ENCODE data around the gene TMEM119. TPM values are rescaled to one million over a fixed set of nuclear protein-coding genes. Genes with fewer than 3 reads are reported as not detected.

TMEM119 gene
- total and polyA plus RNA-seq, 10 of the 15 experiments (the other 5 are each of a cell fraction or from before 2014, with no cell fraction given): 0.11 to 0.44 (median 0.19) TPM; not detected in 5

- TF ChIP-seq ETV6 (conservative IDR thresholded peaks at IDR 0.05 in 1 of 2, IDR thresholded peaks at IDR 0.05 in 1 of 2; ENCODE audit: borderline replicate concordance in 1 of 2, low read depth in 1 of 2) (peak in 1 of 2 experiments; percentile 66; a peak in 1 of 4 replicates), MTA3 (IDR thresholded peaks at IDR 0.05; ENCODE audit: borderline replicate concordance, low read length) (0 out of 2 replicates have a peak, but pooled peaks have one; percentile 47), POLR2AphosphoS5 (IDR thresholded peaks at IDR 0.05; ENCODE audit: low read length) (no peak), NFXL1 (IDR thresholded peaks at IDR 0.05; ENCODE audit: borderline replicate concordance) (no peak), ZNF207 (IDR thresholded peaks at IDR 0.05; ENCODE audit: borderline replicate concordance) (no peak), SREBF1 (IDR thresholded peaks at IDR 0.05; ENCODE audit: low read length) (no peak), ASH2L (IDR thresholded peaks at IDR 0.05; ENCODE audit: borderline replicate concordance, low read depth) (no peak)
These were observed 24.6 kb downstream of the TMEM119 start (continued) for GRCh38 chr12:108573317-108573716.

- H3K4me1 ChIP-seq (ENCODE audit: control insufficient read depth, insufficient read depth, low read length): peaks cover 84% of the 10 kb centered on the region
- peaks cover 0 to 4% of the 10 kb centered on the region in 2 experiments; a peak in 2 of 4 replicates for H3K36me3 ChIP-seq (ENCODE audit: control insufficient read depth in 2 of 2, insufficient read depth in 2 of 2, low read length in 1 of 2)
- POLR2A ChIA-PET: interaction anchor here (0.7 to 14.2 kb wide), 10 partner anchors 10 to 239 kb away, joined by 3 to 211 read pairs (median 5); partner anchors contain the start of genes ISCU and SELPLG
- SMC1A ChIA-PET (ENCODE audit: uncharacterized antibody, unreplicated experiment): interaction anchor here (0.9 to 26.5 kb wide), 11 partner anchors 8 to 266 kb away, joined by 3 to 718 read pairs (median 11); partner anchors contain the start of genes SART3 and SELPLG
- RAD21 ChIA-PET (ENCODE audit: unreplicated experiment): interaction anchor here (0.6 to 23.0 kb wide), 10 partner anchors 7 to 896 kb away, joined by 3 to 633 read pairs (median 16); partner anchors contain the start of gene SELPLG
- H2AFZ ChIP-seq (ENCODE audit: control insufficient read depth, low read depth, low read length): no peak overlapping the region
- no peaks in the 10 kb centered on the region for H3K27me3 ChIP-seq (replicated peaks in 1 of 2; ENCODE audit: control insufficient read depth in 2 of 2, insufficient read depth in 2 of 2, low read length in 1 of 2)
- ATAC-seq: peak; percentile 56
- in situ Hi-C loops (cut with MboI) (no loop called here), intact Hi-C loops (cut with micrococcal nuclease; ENCODE audit: unreplicated experiment) (loop anchor here (1.0 kb wide), 1 partner anchor 45 kb away; no protein-coding TSS in a partner anchor)
- H3K27ac ChIP-seq (ENCODE audit: control insufficient read depth, insufficient read depth): peak overlapping the region; percentile 100
- no TSS peak for BruUV-seq (replicated peaks)
- no peaks in the 10 kb centered on the region for H3K9me3 ChIP-seq (replicated peaks; ENCODE audit: control insufficient read depth, insufficient read depth, low read length)
- H4K20me1 ChIP-seq (ENCODE audit: control insufficient read depth, insufficient read depth): no peaks in the 10 kb centered on the region
- FAIRE-seq: no peak
- H3K9ac ChIP-seq (ENCODE audit: control insufficient read depth, insufficient read depth, low read length): peak overlapping the region; percentile 48; the same call in 1 of the 2 replicates
- peaks cover 5% of the 10 kb centered on the region for H3K79me2 ChIP-seq (ENCODE audit: control insufficient read depth, insufficient read depth, low read length)
- under 1% methylated on average over 8 of the region's 8 CpGs for WGBS (ENCODE audit: insufficient coverage, insufficient replicate concordance, low lambda C conversion rate, missing lambda C conversion rate)
- peak overlapping the region; percentile 46 for H3K4me2 ChIP-seq (ENCODE audit: control insufficient read depth, insufficient read depth)
- DNase-seq (ENCODE audit: low read depth, low spot score): peak; percentile 90
- CTCF ChIA-PET: interaction anchor here (0.8 to 21.5 kb wide), 9 partner anchors 8 to 287 kb away, joined by 3 to 866 read pairs (median 21); partner anchors contain the start of genes ISCU, SART3 and SELPLG
- H3K4me3 ChIP-seq: peak overlapping the region; percentile 6; the same call in 1 of the 2 replicates
- TF ChIP-seq ZNF24 (IDR thresholded peaks at IDR 0.05): peak; percentile 44; the same call in 1 of the 2 replicates
- TF ChIP-seq SMARCA5 (IDR thresholded peaks at IDR 0.05): peak; percentile 99
- TF ChIP-seq MTA2 (IDR thresholded peaks at IDR 0.05; ENCODE audit: low read depth): peak; percentile 98
- TF ChIP-seq GABPA (IDR thresholded peaks at IDR 0.05; ENCODE audit: low read depth): no peak
- peak; percentile 64 for TF ChIP-seq MEF2B (IDR thresholded peaks at IDR 0.05; ENCODE audit: partially characterized antibody, poor library complexity, severe bottlenecking)
- peak; percentile 91 for TF ChIP-seq ZNF687 (IDR thresholded peaks at IDR 0.05)
- TF ChIP-seq SMC3 (IDR thresholded peaks at IDR 0.05; ENCODE audit: borderline replicate concordance, low read length): peak; percentile 10; the same call in 1 of the 2 replicates
- TF ChIP-seq FOXM1 (IDR thresholded peaks at IDR 0.05; ENCODE audit: low read depth, low read length): no peak
- TF ChIP-seq USF1 (IDR thresholded peaks at IDR 0.05; ENCODE audit: borderline replicate concordance, extremely low read length, insufficient read depth, low read depth, low read length): no peak
- TF ChIP-seq EGR1 (IDR thresholded peaks at IDR 0.05; ENCODE audit: borderline replicate concordance in 1 of 2, low read depth in 2 of 2, low read length in 2 of 2): no peak
These were observed 25.6 kb downstream of the TMEM119 start for GRCh38 chr12:108572166-108572790.

Measured in GM12878 (cell line).